GM19043 (cell line): ENCODE measurements around the gene EDA2R.

Source experiments
- ATAC-seq: cut with Tn5 transposase; IDR thresholded peaks from one replicate; pipeline ENCODE4 v1.9.1; 2021; ENCODE audit warnings: low read depth; ENCODE audit not compliant: unreplicated experiment

EDA2R gene

GRCh38 chrX:66547847-66548369 is 91.0 kb downstream of the EDA2R start:
- no peak for ATAC-seq
